Measurements from ENCODE around the gene YES1. TPM values are rescaled to one million over a fixed set of nuclear protein-coding genes. Genes with fewer than 3 reads are reported as not detected.
A peak's percentile ranks its signal among the peaks of the same experiment; 100 is the strongest.

Gene YES1
- total RNA-seq, 2 donors from 2014 or later = 88.5 to 116 TPM

GRCh38 chr18:833197-833596 is 21.2 kb upstream of the YES1 start:
- Histone ChIP-seq H3K27ac (no peak overlapping the region), H3K4me3 (no peak overlapping the region), H3K4me1 (replicated peaks) (no peaks in the 10 kb centered on the region), H3K9me3 (no peaks in the 10 kb centered on the region), H3K27me3 (replicated peaks; ENCODE audit: insufficient read depth) (no peaks in the 10 kb centered on the region), H3K36me3 (no peaks in the 10 kb centered on the region)
- intact Hi-C loops (cut with DNase I) = loop anchor here (10.0 kb wide), 1 partner anchor 548 kb away; no protein-coding TSS in a partner anchor
- DNase-seq (ENCODE audit: low spot score) = no peak
- no peak for TF ChIP-seq CTCF (IDR thresholded peaks at IDR 0.05)
- no peak for TF ChIP-seq POLR2AphosphoS5 (IDR thresholded peaks at IDR 0.05)
- TF ChIP-seq POLR2A (IDR thresholded peaks at IDR 0.05) = no peak
- 93% methylated on average over 4 of the region's 4 CpGs for WGBS

- Histone ChIP-seq H3K4me1 (replicated peaks) (no peaks in the 10 kb centered on the region), H3K27me3 (replicated peaks; ENCODE audit: insufficient read depth) (no peaks in the 10 kb centered on the region), H3K36me3 (no peaks in the 10 kb centered on the region), H3K4me3 (no peak overlapping the region), H3K27ac (no peak overlapping the region), H3K9me3 (no peaks in the 10 kb centered on the region)
- intact Hi-C loops (cut with DNase I) = loop anchor here (10.0 kb wide), 1 partner anchor 547 kb away; no protein-coding TSS in a partner anchor
- WGBS = 37% methylated on average over 16 of the region's 16 CpGs
- TF ChIP-seq CTCF (IDR thresholded peaks at IDR 0.05) (no peak), POLR2A (IDR thresholded peaks at IDR 0.05) (no peak), POLR2AphosphoS5 (IDR thresholded peaks at IDR 0.05) (no peak)
- DNase-seq (ENCODE audit: low spot score) = no peak
These were observed 20.1 kb upstream of the YES1 start for GRCh38 chr18:832085-832681.

GRCh38 chr18:830315-830901 is 18.4 kb upstream of the YES1 start:
- peak; percentile 9 for TF ChIP-seq POLR2AphosphoS5 (IDR thresholded peaks at IDR 0.05)
- no peak for TF ChIP-seq CTCF (IDR thresholded peaks at IDR 0.05)
- TF ChIP-seq POLR2A (IDR thresholded peaks at IDR 0.05) = no peak
- no peak for DNase-seq (ENCODE audit: low spot score)
- Histone ChIP-seq H3K27ac (no peak overlapping the region), H3K4me1 (replicated peaks) (no peaks in the 10 kb centered on the region), H3K36me3 (no peaks in the 10 kb centered on the region), H3K4me3 (no peak overlapping the region), H3K9me3 (no peaks in the 10 kb centered on the region), H3K27me3 (replicated peaks; ENCODE audit: insufficient read depth) (no peaks in the 10 kb centered on the region)
- WGBS = 26% methylated on average over 5 of the region's 5 CpGs
- intact Hi-C loops (cut with DNase I) = loop anchor here (2.0 to 10.0 kb wide), 3 partner anchors 88 to 546 kb away; no protein-coding TSS in a partner anchor

- H3K27ac ChIP-seq = no peak overlapping the region
- DNase-seq (ENCODE audit: low spot score) = no peak
- 84% methylated on average over 6 of the region's 6 CpGs for WGBS
- no peaks in the 10 kb centered on the region for H3K27me3 ChIP-seq (replicated peaks; ENCODE audit: insufficient read depth)
- no peak overlapping the region for H3K4me3 ChIP-seq
- TF ChIP-seq CTCF (IDR thresholded peaks at IDR 0.05) = no peak
- TF ChIP-seq POLR2AphosphoS5 (IDR thresholded peaks at IDR 0.05) = no peak
- TF ChIP-seq POLR2A (IDR thresholded peaks at IDR 0.05) = no peak
- intact Hi-C loops (cut with DNase I) = no loop called here
- no peaks in the 10 kb centered on the region for H3K9me3 ChIP-seq
- no peaks in the 10 kb centered on the region for H3K36me3 ChIP-seq
- no peaks in the 10 kb centered on the region for H3K4me1 ChIP-seq (replicated peaks)
These were observed 17.4 kb upstream of the YES1 start for GRCh38 chr18:829432-829831.

Measured in prostate gland (tissue), 2 donors.